Activated CD4-positive, alpha-beta T cell treated with anti-CD3 and anti-CD28 coated beads, Interleukin-2, amount 10 ng/mL, durations not matched to agents 7 days and 5 days (primary cell): ENCODE measurements around the gene PCDH9. TPM values are rescaled to one million over a fixed set of nuclear protein-coding genes. Genes with fewer than 3 reads are reported as not detected.

Source experiments
- CTCF ChIA-PET: fragments of 350-600 bp; sonication (Branson Sonifier 250); formaldehyde crosslinking; loops from one replicate; lab custom pipeline; 2021; ENCODE audit warnings: antibody characterized with exemption; lab: Charles Lee
- POLR2A ChIA-PET: fragments of 350-600 bp; sonication (Branson Sonifier 250); formaldehyde crosslinking; loops from one replicate; lab custom pipeline; 2021; ENCODE audit warnings: antibody characterized with exemption; lab: Charles Lee
- DNase-seq: peaks from one replicate; pipeline ENCODE4 v3.0.0-alpha.2; 2020
- H3K27ac Mint-ChIP-seq: one replicate; pipeline ENCODE4 v1.8.0; 2021; ENCODE audit warnings: mild to moderate bottlenecking, moderate library complexity, mixed read lengths
- H3K27me3 Mint-ChIP-seq: one replicate; pipeline ENCODE4 v1.8.0; 2021; ENCODE audit warnings: mixed read lengths
- H3K36me3 Mint-ChIP-seq: one replicate; pipeline ENCODE4 v1.8.0; 2021; ENCODE audit warnings: low read depth, mixed read lengths
- H3K4me1 Mint-ChIP-seq: one replicate; pipeline ENCODE4 v1.8.0; 2021; ENCODE audit warnings: mixed read lengths
- H3K4me3 Mint-ChIP-seq: one replicate; pipeline ENCODE4 v1.8.0; 2021; ENCODE audit warnings: mild to moderate bottlenecking, moderate library complexity, mixed read lengths
- H3K9me3 Mint-ChIP-seq: one replicate; pipeline ENCODE4 v1.8.0; 2021; ENCODE audit warnings: mixed read lengths
- total RNA-seq, 2 experiments: library from RNA; stranded (reverse); gene quantifications; one replicate each; pipeline ENCODE4 v1.2.3, GENCODE V29; 2021

Gene PCDH9
- total RNA-seq, 2 experiments from 2014 or later = 0.25 to 0.30 TPM

- Mint-ChIP-seq H3K27ac (no peak overlapping the region), H3K27me3 (no peaks in the 10 kb centered on the region), H3K9me3 (no peaks in the 10 kb centered on the region), H3K4me1 (no peaks in the 10 kb centered on the region), H3K4me3 (no peak overlapping the region), H3K36me3 (no peaks in the 10 kb centered on the region)
- CTCF ChIA-PET = no interaction called here
- POLR2A ChIA-PET = no interaction called here
- no peak for DNase-seq
Observed at GRCh38 chr13:66809485-66809884, 420.7 kb downstream of the PCDH9 start.

GRCh38 chr13:66807251-66807650 lies 422.9 kb downstream of the PCDH9 start:
- DNase-seq = no peak
- no peaks in the 10 kb centered on the region for H3K36me3 Mint-ChIP-seq
- no peaks in the 10 kb centered on the region for H3K9me3 Mint-ChIP-seq
- H3K4me1 Mint-ChIP-seq = no peaks in the 10 kb centered on the region
- ChIA-PET CTCF (no interaction called here), POLR2A (no interaction called here)
- no peaks in the 10 kb centered on the region for H3K27me3 Mint-ChIP-seq
- H3K4me3 Mint-ChIP-seq = no peak overlapping the region
- no peak overlapping the region for H3K27ac Mint-ChIP-seq

- Mint-ChIP-seq H3K27me3 (no peaks in the 10 kb centered on the region), H3K4me1 (no peaks in the 10 kb centered on the region), H3K36me3 (no peaks in the 10 kb centered on the region), H3K27ac (no peak overlapping the region), H3K9me3 (no peaks in the 10 kb centered on the region), H3K4me3 (no peak overlapping the region)
- no peak for DNase-seq
- ChIA-PET POLR2A (no interaction called here), CTCF (no interaction called here)
Observed at GRCh38 chr13:66805657-66806056, 424.5 kb downstream of the PCDH9 start.

GRCh38 chr13:66803808-66804456 lies 426.2 kb downstream of the PCDH9 start:
- POLR2A ChIA-PET = no interaction called here
- H3K36me3 Mint-ChIP-seq = no peaks in the 10 kb centered on the region
- H3K4me1 Mint-ChIP-seq = no peaks in the 10 kb centered on the region
- no peak overlapping the region for H3K4me3 Mint-ChIP-seq
- CTCF ChIA-PET = no interaction called here
- no peaks in the 10 kb centered on the region for H3K27me3 Mint-ChIP-seq
- no peak for DNase-seq
- no peaks in the 10 kb centered on the region for H3K9me3 Mint-ChIP-seq
- no peak overlapping the region for H3K27ac Mint-ChIP-seq

GRCh38 chr13:66803013-66803807 lies 426.9 kb downstream of the PCDH9 start:
- Mint-ChIP-seq H3K27me3 (no peaks in the 10 kb centered on the region), H3K27ac (no peak overlapping the region), H3K36me3 (no peaks in the 10 kb centered on the region), H3K9me3 (no peaks in the 10 kb centered on the region), H3K4me3 (no peak overlapping the region), H3K4me1 (no peaks in the 10 kb centered on the region)
- DNase-seq = no peak
- POLR2A ChIA-PET = no interaction called here
- CTCF ChIA-PET = no interaction called here

- DNase-seq = no peak
- no peak overlapping the region for H3K27ac Mint-ChIP-seq
- no peaks in the 10 kb centered on the region for H3K36me3 Mint-ChIP-seq
- ChIA-PET CTCF (no interaction called here), POLR2A (no interaction called here)
- H3K4me3 Mint-ChIP-seq = no peak overlapping the region
- H3K27me3 Mint-ChIP-seq = no peaks in the 10 kb centered on the region
- no peaks in the 10 kb centered on the region for H3K9me3 Mint-ChIP-seq
- no peaks in the 10 kb centered on the region for H3K4me1 Mint-ChIP-seq
Observed at GRCh38 chr13:66795636-66796035, 434.5 kb downstream of the PCDH9 start.

GRCh38 chr13:66794340-66795031 lies 435.6 kb downstream of the PCDH9 start:
- H3K27me3 Mint-ChIP-seq = no peaks in the 10 kb centered on the region
- POLR2A ChIA-PET = no interaction called here

GRCh38 chr13:66790861-66791260 lies 439.3 kb downstream of the PCDH9 start:
- DNase-seq = no peak
- H3K4me3 Mint-ChIP-seq = no peak overlapping the region
- POLR2A ChIA-PET = no interaction called here
- H3K27me3 Mint-ChIP-seq = no peaks in the 10 kb centered on the region
- no peaks in the 10 kb centered on the region for H3K36me3 Mint-ChIP-seq
- no peaks in the 10 kb centered on the region for H3K4me1 Mint-ChIP-seq
- no peak overlapping the region for H3K27ac Mint-ChIP-seq
- CTCF ChIA-PET = no interaction called here
- H3K9me3 Mint-ChIP-seq = no peaks in the 10 kb centered on the region

More at GRCh38 chr13:66794340-66795031, 435.6 kb downstream of the PCDH9 start:
- CTCF ChIA-PET = no interaction called here
- Mint-ChIP-seq H3K4me1 (no peaks in the 10 kb centered on the region), H3K9me3 (no peaks in the 10 kb centered on the region), H3K36me3 (no peaks in the 10 kb centered on the region), H3K27ac (no peak overlapping the region), H3K4me3 (no peak overlapping the region)
- no peak for DNase-seq

GRCh38 chr13:66781241-66781640 lies 448.9 kb downstream of the PCDH9 start:
- no peaks in the 10 kb centered on the region for H3K4me1 Mint-ChIP-seq
- CTCF ChIA-PET = no interaction called here
- no peaks in the 10 kb centered on the region for H3K9me3 Mint-ChIP-seq
- no peak overlapping the region for H3K4me3 Mint-ChIP-seq
- H3K27ac Mint-ChIP-seq = no peak overlapping the region
- H3K36me3 Mint-ChIP-seq = no peaks in the 10 kb centered on the region
- DNase-seq = no peak
- H3K27me3 Mint-ChIP-seq = no peaks in the 10 kb centered on the region
- POLR2A ChIA-PET = no interaction called here

GRCh38 chr13:66780814-66781213 lies 449.3 kb downstream of the PCDH9 start:
- no peaks in the 10 kb centered on the region for H3K27me3 Mint-ChIP-seq
- H3K9me3 Mint-ChIP-seq = no peaks in the 10 kb centered on the region
- H3K27ac Mint-ChIP-seq = no peak overlapping the region
- ChIA-PET CTCF (no interaction called here), POLR2A (no interaction called here)
- no peak overlapping the region for H3K4me3 Mint-ChIP-seq
- no peaks in the 10 kb centered on the region for H3K36me3 Mint-ChIP-seq
- H3K4me1 Mint-ChIP-seq = no peaks in the 10 kb centered on the region
- DNase-seq = no peak

- H3K36me3 Mint-ChIP-seq = no peaks in the 10 kb centered on the region
- H3K9me3 Mint-ChIP-seq = no peaks in the 10 kb centered on the region
- H3K4me3 Mint-ChIP-seq = no peak overlapping the region
- H3K27me3 Mint-ChIP-seq = no peaks in the 10 kb centered on the region
- no peak for DNase-seq
- POLR2A ChIA-PET = no interaction called here
- H3K27ac Mint-ChIP-seq = no peak overlapping the region
- CTCF ChIA-PET = no interaction called here
- H3K4me1 Mint-ChIP-seq = no peaks in the 10 kb centered on the region
Observed at GRCh38 chr13:66778461-66778860, 451.7 kb downstream of the PCDH9 start.

- DNase-seq = no peak
- Mint-ChIP-seq H3K36me3 (no peaks in the 10 kb centered on the region), H3K4me1 (no peaks in the 10 kb centered on the region), H3K9me3 (no peaks in the 10 kb centered on the region), H3K27me3 (no peaks in the 10 kb centered on the region), H3K4me3 (no peak overlapping the region), H3K27ac (no peak overlapping the region)
- CTCF ChIA-PET = no interaction called here
- POLR2A ChIA-PET = no interaction called here
Observed at GRCh38 chr13:66775196-66775595, 454.9 kb downstream of the PCDH9 start.

- POLR2A ChIA-PET = no interaction called here
- DNase-seq = no peak
- Mint-ChIP-seq H3K4me1 (no peaks in the 10 kb centered on the region), H3K27me3 (no peaks in the 10 kb centered on the region), H3K27ac (no peak overlapping the region), H3K9me3 (no peaks in the 10 kb centered on the region), H3K4me3 (no peak overlapping the region), H3K36me3 (no peaks in the 10 kb centered on the region)
- CTCF ChIA-PET = no interaction called here
Observed at GRCh38 chr13:66774046-66774445, 456.1 kb downstream of the PCDH9 start.
